Measurements from ENCODE around the gene ZNF716.
"Not testable (repeated sequence)": the region's sequence is repeated elsewhere in the genome, so short reads cannot be mapped to it uniquely, and the experiment has no call there.

Gene ZNF716

DNA sequence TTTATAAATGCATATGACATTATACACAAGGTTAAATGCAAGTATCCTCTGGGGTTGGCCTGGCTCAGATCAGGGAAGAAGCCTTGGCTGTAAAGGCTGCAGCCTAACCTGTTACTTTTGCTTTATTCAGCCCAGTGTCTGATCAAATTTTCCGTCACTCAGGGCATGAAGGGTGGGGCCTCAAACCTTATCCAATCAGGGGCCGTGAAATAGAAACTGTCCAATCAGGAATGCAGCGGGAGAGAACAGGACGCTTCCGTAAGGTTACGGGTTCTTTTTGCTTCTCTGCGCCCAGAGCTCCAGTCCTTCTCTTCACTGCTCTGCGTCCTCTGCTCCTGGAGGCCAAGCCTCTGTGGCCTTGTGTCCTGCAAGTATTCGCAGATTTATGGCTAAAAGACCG lies at the start of gene ZNF716:
Gene ZNF716, plus strand, starts transcription at position 274 of the 400 bp plus-strand sequence. Its CDS starts 112 bp downstream, at position 386.
- TF ChIP-seq SP1 (IDR thresholded peaks at IDR 0.05) (no peak), TARDBP (IDR thresholded peaks at IDR 0.05) (no peak), CTBP1 (IDR thresholded peaks at IDR 0.05; ENCODE audit: borderline replicate concordance) (no peak)
- POLR2A ChIA-PET, result no interaction called here
- CTCF ChIA-PET, result no interaction called here
- DNase-seq (ENCODE audit: extremely low spot score), result no peak

DNA sequence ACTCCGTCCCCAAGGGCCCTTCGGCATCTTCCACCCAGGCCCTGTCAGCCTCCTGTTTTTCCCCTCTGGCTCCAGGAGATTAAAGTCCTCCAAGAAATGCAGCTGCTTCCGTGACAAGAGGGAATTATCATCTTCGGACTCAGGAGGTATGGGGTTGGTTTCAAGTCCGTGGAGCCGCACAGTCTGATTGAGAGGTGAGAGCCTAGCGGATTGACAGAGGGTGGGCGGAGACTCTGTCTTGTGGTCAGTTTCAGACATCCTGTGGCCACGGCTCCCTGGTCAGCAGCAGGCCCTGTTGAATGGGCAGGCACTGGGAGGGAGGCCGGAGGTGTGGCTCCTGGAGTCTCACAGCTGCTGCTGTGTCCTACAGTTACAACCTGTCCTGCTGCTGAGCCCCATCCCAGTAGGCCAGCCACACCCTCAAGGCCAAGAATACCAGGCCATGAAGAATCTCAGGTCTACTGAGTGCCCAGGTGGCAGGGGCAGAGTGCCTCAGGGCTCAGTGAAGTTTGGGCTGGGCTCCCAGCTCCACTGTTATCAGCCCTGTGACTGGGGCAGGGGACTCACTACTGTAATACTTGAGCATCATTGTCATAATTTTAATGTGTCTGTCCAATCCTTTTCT lies 49.3 kb upstream of the ZNF716 start:
- ChIA-PET POLR2A (no interaction called here), CTCF (no interaction called here)
- DNase-seq (ENCODE audit: extremely low spot score), result no peak
- TF ChIP-seq TARDBP (IDR thresholded peaks at IDR 0.05), result no peak
- TF ChIP-seq, protein P1, sequence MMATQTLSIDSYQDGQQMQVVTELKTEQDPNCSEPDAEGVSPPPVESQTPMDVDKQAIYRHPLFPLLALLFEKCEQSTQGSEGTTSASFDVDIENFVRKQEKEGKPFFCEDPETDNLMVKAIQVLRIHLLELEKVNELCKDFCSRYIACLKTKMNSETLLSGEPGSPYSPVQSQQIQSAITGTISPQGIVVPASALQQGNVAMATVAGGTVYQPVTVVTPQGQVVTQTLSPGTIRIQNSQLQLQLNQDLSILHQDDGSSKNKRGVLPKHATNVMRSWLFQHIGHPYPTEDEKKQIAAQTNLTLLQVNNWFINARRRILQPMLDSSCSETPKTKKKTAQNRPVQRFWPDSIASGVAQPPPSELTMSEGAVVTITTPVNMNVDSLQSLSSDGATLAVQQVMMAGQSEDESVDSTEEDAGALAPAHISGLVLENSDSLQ (IDR thresholded peaks at IDR 0.05), result no peak
- no peak for TF ChIP-seq SUZ12 (IDR thresholded peaks at IDR 0.05)
- no peak for TF ChIP-seq SP1 (IDR thresholded peaks at IDR 0.05)
- TF ChIP-seq NFRKB (IDR thresholded peaks at IDR 0.05), result no peak
- TF ChIP-seq CTBP1 (IDR thresholded peaks at IDR 0.05; ENCODE audit: borderline replicate concordance), result no peak
- no peak for TF ChIP-seq FOXM1 (IDR thresholded peaks at IDR 0.05; ENCODE audit: borderline replicate concordance)
- TF ChIP-seq ZNF384 (IDR thresholded peaks at IDR 0.05), result no peak
- TF ChIP-seq BHLHE40 (IDR thresholded peaks at IDR 0.05; ENCODE audit: borderline replicate concordance), result no peak
- TF ChIP-seq HDGF (IDR thresholded peaks at IDR 0.05; ENCODE audit: borderline replicate concordance), result no peak
- no peak for TF ChIP-seq FOXK2 (IDR thresholded peaks at IDR 0.05)
- TF ChIP-seq FOXA1 (IDR thresholded peaks at IDR 0.05), result no peak
- TF ChIP-seq ELF4 (IDR thresholded peaks at IDR 0.05), result no peak
- no peak for TF ChIP-seq L3MBTL2 (conservative IDR thresholded peaks at IDR 0.05)
- no peak for TF ChIP-seq ARNT (IDR thresholded peaks at IDR 0.05)
- no peak for TF ChIP-seq LEF1 (IDR thresholded peaks at IDR 0.05; ENCODE audit: borderline replicate concordance)

- DNase-seq (ENCODE audit: extremely low spot score); CTCF ChIA-PET; POLR2A ChIA-PET: not testable (repeated sequence)
Measured at GRCh38 chr7:57403051-57403450, 46.9 kb upstream of the ZNF716 start.

DNA sequence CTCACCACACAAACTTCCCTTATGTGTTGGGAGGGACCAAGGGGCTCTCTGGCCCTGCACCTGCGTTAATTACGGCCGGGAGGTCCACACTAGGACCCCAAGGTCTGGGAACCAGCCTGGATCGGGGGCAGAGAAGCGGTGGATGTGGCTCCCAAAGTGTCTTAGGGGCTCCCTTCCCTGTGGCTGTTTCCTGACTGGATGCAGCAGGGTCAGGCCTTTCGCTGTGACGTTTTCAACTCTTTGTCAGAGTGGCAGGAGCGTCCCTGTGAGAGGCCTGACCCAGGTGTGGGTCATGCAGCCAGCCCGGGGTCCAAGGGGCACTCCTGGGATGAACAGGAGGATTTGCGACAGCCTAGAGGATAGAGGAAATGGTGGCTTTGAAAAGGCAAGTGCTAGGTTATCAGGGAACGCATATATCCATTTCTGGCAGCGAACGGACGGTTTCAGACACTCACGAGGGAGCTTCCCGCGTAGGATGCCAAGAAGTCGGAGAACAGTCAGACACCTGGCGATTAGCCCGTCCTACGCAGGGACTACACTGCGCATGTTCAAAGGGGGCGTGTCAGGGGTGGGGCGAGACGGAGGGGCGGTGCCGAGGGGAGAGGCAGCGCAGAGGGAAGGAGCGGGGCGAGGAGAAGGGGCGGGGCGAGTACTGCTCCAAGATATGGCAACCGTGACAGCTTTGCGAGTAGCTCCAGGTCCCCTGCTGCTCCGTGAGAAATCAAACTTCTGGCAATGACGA lies 46.2 kb upstream of the ZNF716 start:
- POLR2A ChIA-PET, result no interaction called here
- DNase-seq (ENCODE audit: extremely low spot score), result no peak

DNA sequence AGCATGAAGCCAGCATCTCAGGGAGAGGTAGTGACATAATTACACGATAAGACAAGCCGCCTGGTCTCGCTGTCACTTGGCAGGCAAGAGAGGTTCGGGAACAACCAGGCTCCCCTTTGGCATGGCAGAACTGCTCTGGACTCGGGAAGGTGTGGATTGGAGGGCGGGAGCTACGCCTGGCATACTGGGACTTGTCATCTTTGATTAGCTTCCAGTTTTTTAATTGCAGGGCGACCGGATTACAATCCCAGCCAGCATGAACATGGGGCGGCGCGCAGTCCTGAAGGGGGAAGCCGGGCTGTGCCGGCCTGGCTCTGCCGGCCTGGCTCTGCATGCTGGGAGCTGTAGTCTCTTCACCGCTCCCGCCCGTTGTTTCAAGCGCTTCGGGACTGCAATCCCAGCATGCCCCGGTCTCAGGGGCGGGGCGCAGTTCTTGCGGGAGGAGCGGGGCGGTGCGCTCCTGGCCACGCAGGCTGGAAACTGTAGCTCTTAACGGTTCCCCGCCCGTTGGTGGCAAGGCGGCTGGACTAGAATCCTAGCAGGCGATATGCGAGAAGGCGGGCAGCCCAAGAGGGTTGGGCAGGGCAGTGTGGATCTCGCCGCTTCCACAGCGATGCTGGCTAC lies 45.5 kb upstream of the ZNF716 start:
- POLR2A ChIA-PET, result no interaction called here
- DNase-seq (ENCODE audit: extremely low spot score), result no peak
- CTCF ChIA-PET, result no interaction called here
- TF ChIP-seq ELF4 (IDR thresholded peaks at IDR 0.05) (no peak), FOXM1 (IDR thresholded peaks at IDR 0.05; ENCODE audit: borderline replicate concordance) (no peak), SUZ12 (IDR thresholded peaks at IDR 0.05) (no peak), NFRKB (IDR thresholded peaks at IDR 0.05) (no peak), BHLHE40 (IDR thresholded peaks at IDR 0.05; ENCODE audit: borderline replicate concordance) (no peak), FOXA1 (IDR thresholded peaks at IDR 0.05) (no peak), SP1 (IDR thresholded peaks at IDR 0.05) (no peak), LEF1 (IDR thresholded peaks at IDR 0.05; ENCODE audit: borderline replicate concordance) (no peak), L3MBTL2 (conservative IDR thresholded peaks at IDR 0.05) (no peak), CTBP1 (IDR thresholded peaks at IDR 0.05; ENCODE audit: borderline replicate concordance) (no peak), TARDBP (IDR thresholded peaks at IDR 0.05) (no peak), ZNF384 (IDR thresholded peaks at IDR 0.05) (no peak), ARNT (IDR thresholded peaks at IDR 0.05) (no peak), FOXK2 (IDR thresholded peaks at IDR 0.05) (no peak), HDGF (IDR thresholded peaks at IDR 0.05; ENCODE audit: borderline replicate concordance) (no peak)
- TF ChIP-seq, protein P1 (IDR thresholded peaks at IDR 0.05), result no peak

More for the DNA sequence above, 46.2 kb upstream of the ZNF716 start:
- CTCF ChIA-PET, result no interaction called here
- TF ChIP-seq LEF1 (IDR thresholded peaks at IDR 0.05; ENCODE audit: borderline replicate concordance) (no peak), ELF4 (IDR thresholded peaks at IDR 0.05) (no peak), NFRKB (IDR thresholded peaks at IDR 0.05) (no peak), ARNT (IDR thresholded peaks at IDR 0.05) (no peak), HDGF (IDR thresholded peaks at IDR 0.05; ENCODE audit: borderline replicate concordance) (no peak), ZNF384 (IDR thresholded peaks at IDR 0.05) (no peak), FOXK2 (IDR thresholded peaks at IDR 0.05) (no peak), SUZ12 (IDR thresholded peaks at IDR 0.05) (no peak), TARDBP (IDR thresholded peaks at IDR 0.05) (no peak)
- TF ChIP-seq, protein P1 (IDR thresholded peaks at IDR 0.05), result no peak

DNA sequence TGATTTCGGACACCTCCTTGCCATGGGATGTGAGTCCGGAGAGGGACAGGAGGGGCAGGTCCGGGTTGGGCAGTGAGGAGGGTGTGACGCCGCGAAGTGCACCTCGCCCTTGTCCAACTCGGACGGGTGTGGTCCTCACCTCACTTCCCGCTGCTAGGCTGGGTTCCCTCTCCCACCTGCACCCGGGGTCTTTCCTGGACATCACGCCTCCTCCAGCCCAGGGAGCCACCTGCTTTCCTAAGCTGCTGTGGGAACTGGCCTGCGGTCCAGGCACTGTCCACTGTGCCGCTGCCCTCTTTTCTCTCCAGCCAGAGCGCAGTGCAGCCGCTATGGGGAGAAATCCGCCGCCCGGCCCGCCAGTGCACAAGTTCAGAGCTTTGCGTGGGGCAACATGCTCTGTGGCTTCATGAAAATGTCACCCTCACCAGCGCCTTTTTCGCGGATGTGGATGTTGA lies 45.0 kb upstream of the ZNF716 start:
- ChIA-PET POLR2A (no interaction called here), CTCF (no interaction called here)
- DNase-seq (ENCODE audit: extremely low spot score), result no peak
- TF ChIP-seq ELF4 (IDR thresholded peaks at IDR 0.05) (no peak), CTBP1 (IDR thresholded peaks at IDR 0.05; ENCODE audit: borderline replicate concordance) (no peak)
